B cell (primary cell): ENCODE measurements around the gene ANKS1B.

Source experiments
- CTCF ChIP-seq: fragments of 200-600 bp; IDR thresholded peaks from one replicate; pipeline ENCODE4 v1.8.0; 2022; ENCODE audit warnings: antibody characterized with exemption, mild to moderate bottlenecking
- EZH2 ChIP-seq: IDR thresholded peaks from 2 replicates; pipeline ENCODE4 v1.6.1; 2012; ENCODE audit warnings: borderline replicate concordance, low read depth, mild to moderate bottlenecking, moderate library complexity, low read length; ENCODE audit not compliant: insufficient read depth, poor library complexity, severe bottlenecking

DNA sequence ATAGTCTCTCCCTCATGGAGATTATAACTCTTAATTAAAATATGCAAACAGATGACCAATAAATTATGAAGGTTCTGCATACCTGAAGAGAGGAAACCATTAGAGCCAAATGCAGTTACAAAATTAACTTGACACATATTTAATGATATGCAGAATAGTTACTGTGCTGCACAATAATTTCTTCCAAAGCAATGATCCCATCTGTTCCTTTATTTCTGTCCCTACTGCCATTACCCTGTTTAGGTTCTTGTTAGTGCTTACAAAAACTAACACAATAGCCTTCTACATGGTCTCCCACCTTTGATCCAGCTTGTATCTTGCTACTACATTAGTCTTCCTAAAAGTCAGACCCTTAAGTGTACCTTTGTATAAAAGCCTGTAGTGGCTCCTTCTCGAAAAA lies 928.5 kb downstream of the ANKS1B start:
- TF ChIP-seq CTCF = no peak
- no peak for TF ChIP-seq EZH2
